Transverse colon (tissue), 4 donors: Measurements from ENCODE around the gene ETHE1.

Source experiments
- POLR2AphosphoS5 ChIP-seq, 3 donors: sonication (generic); formaldehyde crosslinking; IDR thresholded peaks; one replicate each; pipeline ENCODE4 v1.6.1; 2016; ENCODE audit warnings: antibody characterized with exemption in 3 of 3
- TF ChIP-seq, protein P1 (sequence below), 5 experiments: fragments of 200-600 bp in 3 of 5; fragments of 450-650 bp in 2 of 5; sonication (generic) in 3 of 5; IDR thresholded peaks; 1 replicate in 2 of 5; 2 replicates in 3 of 5; pipeline ENCODE4 v1.5.1; 2016 to 2017; ENCODE audit warnings: antibody characterized with exemption in 5 of 5, inconsistent platforms in 3 of 5, mild to moderate bottlenecking in 2 of 5, moderate library complexity in 1 of 5

DNA sequence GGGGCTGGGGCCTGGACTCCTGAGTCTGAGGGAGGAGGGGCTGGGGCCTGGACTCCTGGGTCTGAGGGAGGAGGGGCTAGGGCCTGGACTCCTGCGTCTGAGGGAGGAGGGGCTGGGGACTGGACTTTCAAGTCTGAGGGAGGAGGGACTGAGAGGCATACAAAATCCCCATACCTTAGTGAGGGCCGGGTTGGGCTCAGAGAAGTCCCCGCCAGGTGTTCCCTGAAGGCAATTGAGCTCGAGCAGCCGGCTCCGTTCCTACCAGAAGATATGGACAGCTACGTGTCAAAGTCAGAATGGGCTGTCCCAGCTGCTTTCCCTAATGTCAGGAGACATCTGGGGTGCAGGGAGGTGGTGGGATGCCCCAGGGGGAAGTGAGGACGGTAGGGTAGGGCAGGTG lies 31.9 kb downstream of the ETHE1 start:
- TF ChIP-seq POLR2AphosphoS5 (IDR thresholded peaks at IDR 0.05), result no peak
- TF ChIP-seq, protein P1, sequence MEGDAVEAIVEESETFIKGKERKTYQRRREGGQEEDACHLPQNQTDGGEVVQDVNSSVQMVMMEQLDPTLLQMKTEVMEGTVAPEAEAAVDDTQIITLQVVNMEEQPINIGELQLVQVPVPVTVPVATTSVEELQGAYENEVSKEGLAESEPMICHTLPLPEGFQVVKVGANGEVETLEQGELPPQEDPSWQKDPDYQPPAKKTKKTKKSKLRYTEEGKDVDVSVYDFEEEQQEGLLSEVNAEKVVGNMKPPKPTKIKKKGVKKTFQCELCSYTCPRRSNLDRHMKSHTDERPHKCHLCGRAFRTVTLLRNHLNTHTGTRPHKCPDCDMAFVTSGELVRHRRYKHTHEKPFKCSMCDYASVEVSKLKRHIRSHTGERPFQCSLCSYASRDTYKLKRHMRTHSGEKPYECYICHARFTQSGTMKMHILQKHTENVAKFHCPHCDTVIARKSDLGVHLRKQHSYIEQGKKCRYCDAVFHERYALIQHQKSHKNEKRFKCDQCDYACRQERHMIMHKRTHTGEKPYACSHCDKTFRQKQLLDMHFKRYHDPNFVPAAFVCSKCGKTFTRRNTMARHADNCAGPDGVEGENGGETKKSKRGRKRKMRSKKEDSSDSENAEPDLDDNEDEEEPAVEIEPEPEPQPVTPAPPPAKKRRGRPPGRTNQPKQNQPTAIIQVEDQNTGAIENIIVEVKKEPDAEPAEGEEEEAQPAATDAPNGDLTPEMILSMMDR (IDR thresholded peaks at IDR 0.05), result no peak
